Inferior parietal cortex (tissue), 1 donor: ENCODE data around the gene MSANTD2.
A peak's percentile ranks its signal among the peaks of the same experiment; 100 is the strongest.

Source experiments
- DNase-seq: peaks from one replicate; pipeline ENCODE4 v3.0.0-alpha.2; 2016; ENCODE audit errors: extremely low spot score

MSANTD2 gene

DNA sequence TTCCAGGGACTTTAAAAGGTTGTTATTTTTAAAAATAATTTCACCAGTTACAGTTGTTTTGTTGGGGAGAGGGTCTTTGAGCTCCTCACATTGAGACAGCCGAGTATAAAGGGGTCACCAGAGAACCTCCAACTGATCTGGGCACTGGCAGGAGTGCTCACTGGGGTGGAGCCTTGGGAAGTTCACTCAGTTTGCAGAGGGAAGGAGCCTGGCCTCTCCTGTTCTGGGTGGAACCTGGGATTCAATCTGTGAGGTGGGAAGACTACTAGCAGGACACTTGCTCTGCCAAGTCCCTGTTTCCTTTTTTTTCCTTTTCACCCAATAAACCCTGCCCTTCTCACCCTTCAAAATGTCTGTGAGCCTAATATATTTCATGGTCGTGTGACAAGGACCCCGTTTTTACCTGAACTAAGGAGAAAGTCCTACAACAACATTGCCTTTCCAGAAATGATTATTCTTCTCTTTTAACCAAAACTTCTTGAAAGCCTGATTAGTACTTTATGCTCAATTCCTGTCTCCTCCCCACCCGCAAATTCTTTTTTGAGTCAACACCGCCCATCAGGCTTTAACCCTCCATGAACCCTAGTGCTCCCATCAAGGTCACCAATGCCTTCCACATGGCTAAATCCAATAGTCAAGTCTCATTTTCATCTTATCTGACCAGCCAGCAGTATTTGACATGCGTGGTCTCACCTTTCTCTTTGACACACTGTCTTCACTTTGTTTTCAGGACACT is 22.0 kb upstream of the MSANTD2 start:
- no peak for DNase-seq

DNA sequence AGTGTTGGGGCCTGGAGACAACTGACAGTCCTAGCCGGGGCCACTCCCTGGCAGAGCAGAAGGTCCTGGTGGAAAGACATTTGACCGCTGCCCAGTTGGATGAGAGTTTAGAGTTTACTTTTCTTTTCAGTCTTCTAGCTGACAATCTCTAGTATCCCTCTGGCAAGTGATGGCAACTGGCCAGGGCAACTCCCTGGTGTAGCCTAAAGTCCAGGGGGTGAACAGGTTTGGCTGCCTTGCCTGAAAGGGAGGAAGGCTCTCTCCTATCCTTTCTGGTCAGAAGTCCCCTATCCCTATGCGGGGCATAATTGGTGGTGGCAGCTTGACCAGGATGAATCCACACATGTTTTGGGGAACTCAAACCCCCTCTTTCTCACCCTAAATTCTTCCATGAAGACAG is 16.8 kb upstream of the MSANTD2 start:
- DNase-seq: no peak

GRCh38 chr11:124814739-124815138 is 14.5 kb upstream of the MSANTD2 start:
- DNase-seq: no peak

DNA sequence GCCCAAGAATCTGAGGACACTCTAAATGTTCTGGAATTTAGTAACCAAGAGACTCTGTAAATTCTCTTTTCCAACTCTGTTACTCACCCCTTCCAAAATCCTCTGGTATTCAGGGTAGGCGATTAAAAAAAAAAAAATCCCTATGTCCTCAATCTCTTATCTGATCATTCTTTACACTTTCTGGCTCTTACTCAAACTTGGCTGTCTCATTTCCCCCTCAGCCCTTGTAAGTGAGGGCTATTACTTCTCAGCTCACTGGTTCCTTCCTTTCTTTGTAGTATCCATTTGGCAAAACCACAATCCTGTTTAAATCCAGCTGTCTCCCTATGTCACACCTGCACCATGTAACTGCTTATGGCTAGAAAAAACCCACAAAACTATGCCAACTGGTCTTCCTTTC is 12.7 kb upstream of the MSANTD2 start:
- no peak for DNase-seq

DNA sequence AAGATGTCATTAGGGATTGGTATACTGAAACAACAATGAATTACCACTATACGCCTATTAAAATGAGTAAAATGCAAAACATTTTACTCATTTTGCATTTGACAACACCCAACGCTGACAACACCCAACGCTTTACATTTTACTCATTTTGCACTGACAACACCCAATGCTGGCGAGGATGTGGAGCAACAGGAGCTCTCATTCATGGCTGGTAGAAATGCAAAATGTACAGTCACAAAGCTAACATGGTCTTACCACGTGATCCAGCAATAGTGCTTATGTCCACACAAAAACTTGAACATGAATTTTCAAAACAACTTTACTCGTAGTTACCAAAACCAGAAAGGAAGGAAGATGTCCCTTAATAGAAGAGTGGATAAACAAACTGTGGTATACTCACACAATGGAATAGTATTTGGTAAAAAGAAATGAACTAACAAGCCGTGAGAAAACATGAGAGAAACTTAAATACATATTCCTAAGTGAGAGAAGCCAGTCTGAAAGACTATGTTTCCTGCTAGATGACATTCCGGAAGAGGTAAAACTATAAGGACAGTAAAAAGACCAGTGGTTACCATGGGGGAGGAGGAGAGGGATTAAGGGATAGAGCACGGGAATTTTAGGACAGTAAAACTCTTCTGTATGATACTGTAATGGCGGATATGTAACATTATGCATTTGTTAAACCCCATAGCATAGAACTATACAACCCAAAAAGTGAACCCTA is 11.4 kb upstream of the MSANTD2 start:
- no peak for DNase-seq

DNA sequence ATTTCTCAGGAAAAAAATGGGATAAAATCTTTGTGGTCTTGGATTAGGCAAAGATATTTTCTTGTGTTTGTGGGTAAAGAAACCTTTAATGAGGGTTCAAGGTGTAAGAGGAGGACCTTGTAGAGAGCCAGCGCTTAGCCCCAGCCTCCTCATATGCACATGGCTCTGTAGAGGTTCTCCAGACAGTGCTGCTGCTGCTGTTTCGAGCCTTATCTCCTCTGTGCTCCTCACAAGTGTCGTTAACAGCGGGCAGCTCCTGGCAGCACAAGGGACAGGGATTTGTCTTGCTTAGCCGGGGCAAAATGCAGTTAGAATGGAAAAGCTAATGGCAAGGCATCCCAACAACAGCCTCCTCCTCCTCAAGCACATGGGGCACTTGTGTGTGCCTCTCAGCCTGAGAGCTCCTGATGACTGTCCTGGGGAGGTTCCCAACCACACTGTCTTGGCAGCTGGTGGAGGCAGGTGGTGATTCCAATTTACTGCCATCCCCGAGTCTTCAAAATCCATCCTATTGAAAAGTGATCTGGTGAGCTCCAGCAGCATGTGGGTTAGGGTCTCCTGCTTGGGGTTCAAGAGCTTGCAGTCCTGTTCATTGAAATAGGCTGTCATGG is 7.6 kb upstream of the MSANTD2 start:
- no peak for DNase-seq

- DNase-seq: no peak
These were observed 7.0 kb upstream of the MSANTD2 start for GRCh38 chr11:124807201-124807600.

DNA sequence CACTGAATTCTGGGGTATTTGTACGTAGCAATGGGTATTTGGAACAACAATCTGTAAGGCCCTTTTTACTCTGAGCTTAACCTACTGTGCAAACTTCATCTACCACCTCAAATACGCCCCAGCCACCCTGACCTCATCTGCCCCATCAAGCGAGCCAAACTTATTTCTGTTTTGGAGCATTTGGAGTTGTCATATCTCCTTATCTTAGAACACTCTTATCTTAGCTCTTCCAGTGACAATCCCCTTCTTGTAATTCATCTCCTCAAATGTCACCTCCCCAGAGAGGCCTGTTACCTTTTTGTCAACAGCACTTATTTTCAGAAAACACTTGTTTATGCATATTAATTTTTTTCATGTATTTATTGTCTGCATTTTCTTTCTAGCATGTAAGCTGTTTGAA is 4.7 kb upstream of the MSANTD2 start:
- no peak for DNase-seq

DNA sequence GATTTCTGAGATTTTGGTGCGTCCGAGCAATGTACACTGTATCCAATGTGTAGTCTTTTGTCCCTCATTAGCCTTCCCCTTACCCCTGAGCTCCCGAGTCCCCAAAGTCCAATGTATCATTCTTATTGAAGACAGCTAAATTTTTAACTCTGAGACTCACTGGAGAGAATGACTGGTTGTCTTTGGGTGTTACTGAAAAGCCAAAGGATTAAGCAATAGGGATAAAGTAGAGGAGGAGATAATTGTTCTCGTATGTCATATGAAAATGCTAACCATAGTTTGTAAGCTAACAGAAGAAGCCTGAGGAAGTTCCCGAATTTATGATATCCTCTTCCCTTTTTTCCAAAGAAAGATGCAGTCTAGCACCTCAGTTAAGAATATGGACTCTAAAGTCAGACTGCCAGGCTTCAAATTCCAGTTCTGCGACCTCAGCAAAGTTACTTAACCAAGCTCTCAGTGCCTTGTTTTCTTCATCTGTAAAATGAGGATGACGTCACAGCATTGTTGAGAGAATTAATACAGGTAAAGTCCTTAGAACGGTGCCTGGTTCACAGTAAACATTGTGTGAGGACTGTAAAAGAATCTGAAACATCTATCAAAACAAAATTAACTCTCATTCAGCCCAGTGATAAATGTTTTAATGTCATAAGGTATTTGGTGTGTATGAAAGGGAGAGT is 1.6 kb upstream of the MSANTD2 start:
- no peak for DNase-seq

GRCh38 chr11:124801014-124801413 is 808 bp upstream of the MSANTD2 start:
- DNase-seq: peak; percentile 11

DNA sequence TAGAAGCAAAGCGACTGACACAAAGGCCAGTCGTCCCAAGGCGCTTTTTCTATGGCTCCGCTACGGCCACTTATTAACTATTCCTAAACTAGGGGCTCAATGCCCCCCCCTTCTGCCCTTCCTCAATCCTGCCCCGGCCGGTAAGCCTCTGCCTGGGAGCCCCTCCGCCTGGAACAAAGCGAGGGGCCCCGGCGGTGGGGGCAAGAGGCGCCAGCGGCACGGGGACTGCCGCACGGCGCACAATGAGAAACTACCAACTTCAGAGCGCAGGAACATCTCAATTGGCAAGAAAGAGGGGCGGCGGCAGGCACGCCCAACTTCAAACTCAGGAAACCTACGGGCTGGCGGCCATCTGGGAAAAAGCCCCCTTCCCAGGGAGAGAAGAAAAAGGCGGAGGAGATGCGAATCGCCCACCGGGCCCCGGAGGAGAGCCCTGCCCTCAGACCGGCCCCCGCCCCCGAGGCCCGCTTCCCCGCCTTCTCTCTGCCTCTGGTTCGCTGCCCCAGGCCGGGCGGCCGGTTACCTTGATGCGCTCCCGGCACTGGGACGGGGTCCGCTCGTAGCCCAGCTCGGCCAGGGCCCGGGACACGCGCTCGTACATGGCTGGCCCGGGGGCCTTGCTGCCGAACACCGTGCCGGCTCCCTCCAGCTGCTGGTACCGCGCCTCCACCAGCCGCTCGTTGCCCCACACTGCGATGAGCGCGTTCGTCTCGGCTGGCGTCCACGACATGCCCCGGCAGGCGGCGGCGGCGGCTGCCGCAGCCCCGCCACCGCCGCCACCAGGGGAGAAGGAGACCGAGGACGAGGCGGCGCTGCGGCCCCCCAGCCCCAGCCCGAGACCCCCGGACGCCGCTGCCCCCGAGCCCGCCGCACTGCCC is 619 bp downstream of the MSANTD2 start:
- no peak for DNase-seq

GRCh38 chr11:124798991-124799347 is 1.2 kb downstream of the MSANTD2 start:
- DNase-seq: no peak

DNA sequence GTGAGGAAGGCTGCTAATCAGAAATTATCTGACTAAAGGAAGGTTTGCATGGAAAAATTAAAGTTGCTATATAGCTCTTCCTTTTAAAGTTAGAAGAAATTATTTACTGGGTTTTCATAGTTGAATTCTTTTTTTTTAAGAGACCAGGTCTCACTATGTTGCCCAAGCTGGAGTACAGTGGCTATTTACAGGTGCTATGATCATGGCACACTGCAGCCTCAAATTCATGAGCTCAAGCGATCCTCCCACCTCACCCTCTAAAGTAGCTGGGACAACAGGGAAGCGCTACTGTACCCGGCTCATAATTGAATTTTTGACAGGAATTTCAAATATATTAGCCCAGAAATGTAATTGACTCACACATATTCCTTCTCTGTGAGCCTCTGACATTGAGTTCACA is 3.9 kb downstream of the MSANTD2 start:
- DNase-seq: no peak

DNA sequence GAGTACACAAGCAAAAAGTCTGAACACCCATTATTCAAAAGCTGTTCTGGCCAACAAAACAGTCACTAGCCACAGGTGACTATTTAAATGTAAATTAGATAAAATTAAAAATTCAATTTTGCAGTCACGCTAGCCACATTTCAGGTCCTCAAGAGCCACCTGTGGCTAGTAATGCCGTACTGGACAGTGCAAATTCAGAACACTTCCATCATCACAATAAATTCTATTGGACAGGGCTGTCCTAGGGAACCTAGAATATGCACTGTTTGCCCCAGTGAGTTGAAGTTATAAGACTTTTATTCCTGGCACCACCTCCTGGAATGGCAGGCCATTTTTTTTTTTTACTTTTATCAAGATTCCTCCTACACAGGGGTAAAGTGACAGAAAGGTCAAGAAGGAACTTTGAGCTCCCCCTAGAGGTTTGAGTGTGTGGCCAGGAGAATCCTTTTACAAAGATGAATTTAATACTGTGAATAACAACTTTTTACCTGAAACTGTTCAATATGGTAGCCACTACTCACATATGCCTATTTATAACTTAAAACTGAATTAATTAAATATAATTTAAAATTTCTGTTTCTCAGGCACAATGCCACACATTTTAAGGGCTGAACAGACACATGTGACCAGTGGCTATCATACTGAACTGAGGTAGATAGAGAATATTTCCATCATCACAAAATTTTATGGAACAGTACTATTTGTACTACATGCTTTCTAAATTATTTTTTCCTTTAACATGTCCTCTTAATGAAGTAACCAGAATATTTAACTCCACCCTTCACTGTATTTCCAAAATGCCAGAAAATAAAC is 6.5 kb downstream of the MSANTD2 start:
- peak; percentile 58 for DNase-seq

DNA sequence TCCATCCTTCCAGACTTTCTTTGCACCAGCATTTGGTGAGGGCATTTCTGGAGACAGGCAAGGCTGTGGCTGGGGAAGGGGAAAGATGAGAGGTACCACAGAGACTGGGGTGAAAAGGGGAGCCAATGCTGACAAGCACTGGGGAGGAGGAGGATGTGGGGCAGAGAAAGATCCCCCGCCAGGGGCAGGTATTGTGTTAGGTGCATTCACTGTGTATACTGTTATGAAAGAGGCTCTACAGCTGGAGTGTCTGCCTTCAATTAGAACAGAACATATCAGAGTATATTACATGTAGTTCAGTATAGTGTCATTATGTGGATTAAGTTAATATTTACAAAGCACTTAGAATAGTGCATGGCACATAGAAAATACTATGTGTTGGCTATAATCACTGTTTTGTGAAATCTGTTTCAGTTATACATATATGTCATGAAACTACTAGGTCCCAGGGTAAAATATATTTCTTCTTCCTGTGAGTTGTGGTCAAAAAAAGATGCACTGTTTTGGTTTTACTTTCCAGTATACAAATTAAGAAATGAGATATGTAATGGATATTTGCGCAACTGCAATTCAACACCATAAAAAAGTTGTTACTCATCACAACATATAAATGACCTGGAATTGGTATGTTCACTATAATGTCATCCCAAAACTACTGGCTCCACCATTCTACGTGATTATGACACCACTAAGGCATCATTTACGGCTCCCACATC is 8.4 kb downstream of the MSANTD2 start:
- DNase-seq: no peak

GRCh38 chr11:124788521-124788920 is 11.7 kb downstream of the MSANTD2 start:
- no peak for DNase-seq

DNA sequence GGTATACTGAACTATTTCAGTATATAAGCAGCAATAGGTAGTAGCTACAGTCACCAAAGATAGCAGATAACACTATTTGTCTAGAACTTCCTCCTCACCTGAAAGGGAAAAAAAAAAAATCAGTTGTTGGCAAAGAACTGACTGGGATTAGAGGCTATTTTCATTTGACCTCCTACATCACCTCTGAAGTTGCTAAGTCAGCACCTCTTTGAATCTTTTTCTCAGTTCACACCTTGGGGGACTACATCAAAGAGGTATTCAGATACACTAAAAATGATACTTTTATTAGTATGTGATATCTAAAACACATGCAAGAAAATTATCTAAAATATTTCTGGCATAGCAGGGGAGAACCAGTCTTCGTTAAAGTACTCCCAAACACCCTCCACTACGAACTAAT is 16.2 kb downstream of the MSANTD2 start:
- no peak for DNase-seq

DNA sequence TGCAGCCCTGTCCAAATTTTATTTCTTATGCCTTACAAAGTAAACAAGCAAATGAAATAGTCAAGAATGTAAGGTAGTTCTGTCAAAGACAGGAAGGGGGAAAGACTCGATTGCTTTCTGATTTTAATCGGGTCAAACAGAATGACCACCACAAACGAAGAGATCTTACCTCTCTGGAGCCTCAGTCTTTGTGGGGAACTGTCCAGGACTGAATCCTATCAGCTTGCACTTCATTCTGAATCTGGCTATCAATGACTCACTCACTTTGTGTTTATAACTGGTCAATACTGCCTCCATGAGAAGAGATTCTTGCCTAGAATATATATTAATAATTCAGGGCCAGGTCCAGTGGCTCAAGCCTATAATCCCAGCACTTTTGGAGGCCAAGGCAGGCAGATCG is 17.2 kb downstream of the MSANTD2 start:
- DNase-seq: no peak

- no peak for DNase-seq
These were observed 20.6 kb downstream of the MSANTD2 start for GRCh38 chr11:124779568-124779967.

DNA sequence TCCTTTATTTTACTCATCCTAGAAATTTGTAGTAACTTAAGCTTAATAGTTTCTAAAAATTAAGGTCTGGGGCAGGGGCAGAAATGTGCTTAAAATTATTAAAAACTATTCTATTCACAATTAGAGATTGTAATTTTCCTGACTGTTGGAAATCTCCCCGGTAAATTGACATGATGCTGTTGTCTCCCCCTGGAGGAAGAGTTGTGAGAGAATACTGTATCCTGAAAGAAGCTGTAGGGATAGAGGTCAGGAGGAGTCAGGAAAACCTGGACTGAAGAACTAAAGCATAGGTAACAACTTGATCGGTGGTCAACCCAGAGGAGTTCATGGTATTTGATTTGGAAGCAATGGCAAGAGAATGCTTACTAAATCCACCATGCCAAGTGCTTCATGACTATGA is 21.9 kb downstream of the MSANTD2 start:
- DNase-seq: no peak
